Ureter (tissue), 1 donor: Measurements from ENCODE around the gene ZNF771. TPM values are rescaled to one million over a fixed set of nuclear protein-coding genes. Genes with fewer than 3 reads are reported as not detected.
"Not testable (repeated sequence)": the region's sequence is repeated elsewhere in the genome, so short reads cannot be mapped to it uniquely, and the experiment has no call there.

Source experiments
- DNase-seq: peaks from one replicate; pipeline ENCODE4 v3.0.0-alpha.2; 2020; ENCODE audit warnings: low spot score
- total RNA-seq: library from RNA; stranded (reverse); gene quantifications from one replicate; pipeline ENCODE4 v1.2.4, GENCODE V29; 2023
- donor health status: DM: yes; HTN: yes; CAD: no.

Gene ZNF771
- total RNA-seq, 1 donor from 2014 or later: 5.2 TPM

GRCh38 chr16:30430428-30430970, 23.1 kb downstream of the ZNF771 start:
- no peak for DNase-seq

- DNase-seq: no peak
Measured at GRCh38 chr16:30434852-30435251, 27.4 kb downstream of the ZNF771 start.

- no peak for DNase-seq
Measured at GRCh38 chr16:30437511-30438046, 30.2 kb downstream of the ZNF771 start.

- no peak for DNase-seq
Measured at GRCh38 chr16:30438835-30439234, 31.4 kb downstream of the ZNF771 start.

GRCh38 chr16:30439720-30440348, 32.4 kb downstream of the ZNF771 start:
- DNase-seq: no peak

- no peak for DNase-seq
Measured at GRCh38 chr16:30443631-30444030, 36.2 kb downstream of the ZNF771 start.

- no peak for DNase-seq
Measured at GRCh38 chr16:30444231-30445148, 37.1 kb downstream of the ZNF771 start.

GRCh38 chr16:30445149-30445407, 37.7 kb downstream of the ZNF771 start:
- DNase-seq: no peak

- DNase-seq: peak; percentile 99
Measured at GRCh38 chr16:30445408-30446202, 38.2 kb downstream of the ZNF771 start, which contains the start of gene SEPHS2. Gene SEPHS2, minus strand, starts transcription at chr16:30445874. Its CDS starts 147 bp downstream, at chr16:30445727.

GRCh38 chr16:30446203-30446595, 38.8 kb downstream of the ZNF771 start:
- DNase-seq: no peak

- DNase-seq: no peak
Measured at GRCh38 chr16:30447512-30448226, 40.3 kb downstream of the ZNF771 start.

GRCh38 chr16:30449116-30449435, 41.7 kb downstream of the ZNF771 start:
- no peak for DNase-seq

GRCh38 chr16:30452709-30453580, 45.5 kb downstream of the ZNF771 start:
- not testable (repeated sequence) for DNase-seq

GRCh38 chr16:30456302-30456701, 48.9 kb downstream of the ZNF771 start:
- DNase-seq: no peak

GRCh38 chr16:30457256-30457655, 49.9 kb downstream of the ZNF771 start:
- no peak for DNase-seq

GRCh38 chr16:30457743-30458560, 50.5 kb downstream of the ZNF771 start:
- no peak for DNase-seq

- no peak for DNase-seq
Measured at GRCh38 chr16:30458561-30459394, 51.4 kb downstream of the ZNF771 start.

- DNase-seq: no peak
Measured at GRCh38 chr16:30459456-30459855, 52.0 kb downstream of the ZNF771 start.

GRCh38 chr16:30461426-30461825, 54.0 kb downstream of the ZNF771 start:
- DNase-seq: not testable (repeated sequence)
